D721Med (cell line): ENCODE measurements around the gene GCK.

Experiments
- DNase-seq: peaks from one replicate; pipeline ENCODE4 v3.0.0; 2011; ENCODE audit warnings: low spot score; ENCODE audit not compliant: insufficient read length
- FAIRE-seq: peaks from 2 replicates; lab custom pipeline; 2011; peaks lifted over from hg19 to GRCh38; lab: Jason Lieb, UNC
- CTCF ChIP-seq: IDR thresholded peaks from 2 replicates; pipeline ENCODE4 v1.5.1; 2012; ENCODE audit warnings: mild to moderate bottlenecking, control low read depth; ENCODE audit not compliant: insufficient read depth; ENCODE audit errors: missing control alignments

GCK gene

GRCh38 chr7:44136731-44137130 lies 52.5 kb downstream of the GCK start:
- no peak for TF ChIP-seq CTCF
- no peak for FAIRE-seq

GRCh38 chr7:44134943-44135628 lies 54.2 kb downstream of the GCK start:
- FAIRE-seq (no peak), DNase-seq (no peak)
- no peak for TF ChIP-seq CTCF

More at GRCh38 chr7:44136731-44137130, 52.5 kb downstream of the GCK start:
- DNase-seq = no peak

DNA sequence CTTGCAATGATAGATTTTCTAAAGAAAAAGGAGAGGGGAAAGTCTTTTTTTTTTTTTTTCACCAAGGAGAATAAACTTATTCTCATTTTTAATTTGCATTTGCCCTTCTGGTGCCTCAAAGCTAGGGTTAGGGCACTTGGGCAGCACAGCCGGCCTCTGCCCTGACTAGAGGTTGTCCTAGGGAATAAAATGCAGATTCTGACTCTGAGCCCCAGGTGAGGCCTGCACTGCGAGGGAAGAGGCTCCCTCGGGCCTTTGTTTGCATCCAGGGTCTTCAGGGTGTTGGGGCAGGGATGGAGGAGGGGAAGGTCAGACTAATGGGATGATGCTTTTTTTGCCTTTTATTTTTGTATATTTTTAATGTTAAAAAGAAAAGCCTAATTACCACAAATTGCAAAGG lies 55.9 kb downstream of the GCK start:
- TF ChIP-seq CTCF = no peak

DNA sequence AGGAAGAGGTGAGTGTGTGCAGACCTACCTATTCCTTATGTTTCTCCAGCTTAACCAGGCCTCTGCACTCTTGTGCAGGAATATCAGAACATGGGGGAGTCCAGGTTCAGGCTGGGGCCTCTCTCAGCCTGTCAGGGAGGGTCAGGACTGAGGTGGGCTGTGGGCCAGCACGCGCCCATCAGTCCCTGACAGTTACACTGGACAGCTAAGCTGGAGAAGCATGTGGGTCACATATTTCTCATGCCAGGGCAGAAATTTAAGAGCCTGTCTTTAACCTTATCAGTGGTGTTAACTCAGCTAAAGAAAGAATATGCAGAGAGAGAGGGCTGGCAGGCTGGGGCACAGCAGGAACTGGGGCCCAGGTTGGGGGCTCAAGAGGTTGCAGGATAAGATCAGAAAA lies 57.2 kb downstream of the GCK start:
- DNase-seq (no peak), FAIRE-seq (no peak)
- no peak for TF ChIP-seq CTCF

More for the DNA sequence above, 55.9 kb downstream of the GCK start:
- DNase-seq (no peak), FAIRE-seq (no peak)

GRCh38 chr7:44131173-44132029 lies 57.8 kb downstream of the GCK start:
- FAIRE-seq = no peak
- no peak for DNase-seq

DNA sequence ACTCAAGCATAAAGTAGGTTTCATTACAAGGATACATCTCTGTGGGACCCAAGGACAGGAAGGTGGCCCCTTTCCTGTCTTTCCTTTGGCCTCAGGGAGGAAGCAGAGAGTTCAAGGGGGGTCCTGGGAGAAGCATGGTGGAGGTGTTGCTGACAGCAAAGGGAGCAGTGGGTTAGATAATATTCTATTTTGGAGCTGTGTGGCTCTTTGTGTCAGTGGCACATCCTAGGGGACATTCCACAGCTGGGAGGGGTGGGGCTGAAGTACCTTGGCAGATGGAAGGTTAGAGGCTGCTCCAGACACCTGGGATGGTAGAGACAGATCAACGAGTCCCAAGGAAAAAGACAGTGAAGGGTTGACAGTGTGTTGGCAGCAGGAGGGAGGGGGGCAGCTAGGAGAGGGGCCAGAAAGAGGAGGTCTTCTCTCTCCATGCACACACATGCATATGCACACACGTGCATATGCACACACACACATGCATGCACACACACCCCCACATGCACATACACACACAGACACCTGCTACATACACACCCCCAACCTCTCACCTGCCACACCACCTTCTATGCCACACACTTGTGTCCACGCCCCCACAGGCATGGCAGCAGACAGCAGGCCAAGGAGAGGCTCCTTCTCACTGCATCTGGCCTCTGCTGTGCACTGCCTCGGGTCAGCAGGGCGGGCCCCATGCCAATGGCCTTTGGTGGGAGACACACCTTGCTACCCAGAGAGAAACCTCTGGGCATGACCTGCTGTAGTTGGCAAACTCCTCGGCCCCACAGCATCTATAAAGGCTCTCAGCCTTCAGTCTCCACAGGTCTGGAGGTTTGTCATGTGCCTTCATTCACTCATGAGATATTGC lies 60.3 kb downstream of the GCK start:
- FAIRE-seq (no peak), DNase-seq (no peak)
- no peak for TF ChIP-seq CTCF

More at GRCh38 chr7:44131173-44132029, 57.8 kb downstream of the GCK start:
- TF ChIP-seq CTCF = peak; percentile 8
